ENCODE data around the gene NUDC. TPM values are rescaled to one million over a fixed set of nuclear protein-coding genes. Genes with fewer than 3 reads are reported as not detected.

The NUDC gene
- polyA plus RNA-seq, 1 of the 3 experiments (the other 2 are of a cell fraction): 153 TPM

DNA sequence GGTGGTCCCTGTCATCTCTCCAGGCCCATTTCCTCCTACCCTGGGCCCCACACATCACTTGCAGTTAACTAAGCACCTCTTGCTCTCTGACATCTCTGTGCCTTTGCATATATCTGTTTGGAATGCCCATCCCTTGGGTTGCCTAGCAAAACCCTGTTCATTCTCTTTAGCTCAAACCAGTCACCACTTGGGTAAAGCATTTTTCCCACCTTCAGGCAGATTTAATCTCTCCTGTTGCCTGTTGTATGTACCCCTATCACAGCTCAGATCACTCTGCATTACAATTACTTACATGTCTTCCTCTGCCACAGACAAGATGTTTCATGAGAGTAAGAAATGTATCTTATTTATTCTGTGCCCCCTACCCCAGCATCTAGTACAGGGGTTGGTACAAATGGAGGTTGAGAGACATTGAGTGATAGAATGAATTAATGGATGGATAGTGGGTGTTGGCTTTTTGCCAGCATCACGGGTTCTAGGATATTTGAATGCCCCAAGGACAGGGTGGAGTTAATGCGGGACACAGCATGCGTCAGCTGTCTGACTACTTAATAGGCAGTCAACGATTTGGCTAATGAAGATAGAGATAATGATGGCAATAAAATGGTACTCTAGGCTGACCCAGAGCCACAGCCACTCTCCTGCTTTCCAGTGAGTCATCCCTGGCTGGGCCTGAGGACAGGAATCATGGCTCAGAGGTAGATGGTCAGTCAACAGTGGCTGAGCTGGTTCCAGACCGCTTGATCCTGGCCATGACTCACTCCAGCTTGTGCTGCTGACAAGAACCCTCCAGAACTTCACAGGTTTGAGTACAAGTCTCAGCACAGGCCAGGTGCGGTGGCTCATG, 14.2 kb upstream of the NUDC start:
- no peak overlapping the region for H3K4me3 ChIP-seq (ENCODE audit: low read depth in 2 of 2, low read length in 1 of 2)
- no peak overlapping the region for H3K9ac ChIP-seq
- 24% methylated on average over 5 of the region's 6 CpGs for WGBS (ENCODE audit: low lambda C conversion rate)
- no peaks in the 10 kb centered on the region for H3F3A ChIP-seq (replicated peaks; ENCODE audit: insufficient read depth)
- H3K79me2 ChIP-seq (ENCODE audit: insufficient read depth): no peaks in the 10 kb centered on the region
- TF ChIP-seq TCF12 (IDR thresholded peaks at IDR 0.05) (no peak), EZH2phosphoT487 (IDR thresholded peaks at IDR 0.05; ENCODE audit: borderline replicate concordance, low read depth) (no peak), NFIC (IDR thresholded peaks at IDR 0.05; ENCODE audit: borderline replicate concordance) (peak; percentile 56), RXRA (IDR thresholded peaks at IDR 0.05; ENCODE audit: borderline replicate concordance, low read depth) (no peak), FOSL2 (IDR thresholded peaks at IDR 0.05; ENCODE audit: borderline replicate concordance, low read depth) (peak; percentile 55; the same call in 1 of the 2 replicates), RAD21 (IDR thresholded peaks at IDR 0.05; ENCODE audit: low read length) (no peak)
- TF ChIP-seq, protein P1, sequence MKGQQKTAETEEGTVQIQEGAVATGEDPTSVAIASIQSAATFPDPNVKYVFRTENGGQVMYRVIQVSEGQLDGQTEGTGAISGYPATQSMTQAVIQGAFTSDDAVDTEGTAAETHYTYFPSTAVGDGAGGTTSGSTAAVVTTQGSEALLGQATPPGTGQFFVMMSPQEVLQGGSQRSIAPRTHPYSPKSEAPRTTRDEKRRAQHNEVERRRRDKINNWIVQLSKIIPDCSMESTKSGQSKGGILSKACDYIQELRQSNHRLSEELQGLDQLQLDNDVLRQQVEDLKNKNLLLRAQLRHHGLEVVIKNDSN (IDR thresholded peaks at IDR 0.05; ENCODE audit: borderline replicate concordance, low read depth): no peak
- TF ChIP-seq, protein P2, sequence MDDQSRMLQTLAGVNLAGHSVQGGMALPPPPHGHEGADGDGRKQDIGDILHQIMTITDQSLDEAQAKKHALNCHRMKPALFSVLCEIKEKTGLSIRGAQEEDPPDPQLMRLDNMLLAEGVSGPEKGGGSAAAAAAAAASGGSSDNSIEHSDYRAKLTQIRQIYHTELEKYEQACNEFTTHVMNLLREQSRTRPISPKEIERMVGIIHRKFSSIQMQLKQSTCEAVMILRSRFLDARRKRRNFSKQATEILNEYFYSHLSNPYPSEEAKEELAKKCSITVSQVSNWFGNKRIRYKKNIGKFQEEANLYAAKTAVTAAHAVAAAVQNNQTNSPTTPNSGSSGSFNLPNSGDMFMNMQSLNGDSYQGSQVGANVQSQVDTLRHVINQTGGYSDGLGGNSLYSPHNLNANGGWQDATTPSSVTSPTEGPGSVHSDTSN (IDR thresholded peaks at IDR 0.05): no peak
- H2AFZ ChIP-seq (ENCODE audit: low read depth): no peak overlapping the region
- H3K4me1 ChIP-seq (ENCODE audit: control insufficient read depth in 1 of 2, insufficient read depth in 2 of 2, low read depth in 1 of 2, low read length in 1 of 2): no peaks in the 10 kb centered on the region
- no peak for DNase-seq
- no peak overlapping the region for H3K4me2 ChIP-seq
- H3K36me3 ChIP-seq (replicated peaks in 1 of 2; ENCODE audit: control insufficient read depth in 1 of 2, insufficient read depth in 2 of 2, low read length in 1 of 2): no peaks in the 10 kb centered on the region
- CTCF ChIA-PET: interaction anchor here (0.9 kb wide), 1 partner anchor 20 kb away, joined by 3 read pairs; no protein-coding TSS in a partner anchor
- no peaks in the 10 kb centered on the region for H4K20me1 ChIP-seq (ENCODE audit: insufficient read depth)
- POLR2A ChIA-PET: interaction anchor here (0.5 kb wide), 1 partner anchor 78 kb away, joined by 3 read pairs; no protein-coding TSS in a partner anchor
- no peaks in the 10 kb centered on the region for H3K27me3 ChIP-seq (ENCODE audit: insufficient read depth)
- H3K27ac ChIP-seq (ENCODE audit: low read depth in 2 of 2, low read length in 1 of 2): no peak overlapping the region
- no peaks in the 10 kb centered on the region for H3K9me3 ChIP-seq
- H3K9me2 ChIP-seq: no peaks in the 10 kb centered on the region

DNA sequence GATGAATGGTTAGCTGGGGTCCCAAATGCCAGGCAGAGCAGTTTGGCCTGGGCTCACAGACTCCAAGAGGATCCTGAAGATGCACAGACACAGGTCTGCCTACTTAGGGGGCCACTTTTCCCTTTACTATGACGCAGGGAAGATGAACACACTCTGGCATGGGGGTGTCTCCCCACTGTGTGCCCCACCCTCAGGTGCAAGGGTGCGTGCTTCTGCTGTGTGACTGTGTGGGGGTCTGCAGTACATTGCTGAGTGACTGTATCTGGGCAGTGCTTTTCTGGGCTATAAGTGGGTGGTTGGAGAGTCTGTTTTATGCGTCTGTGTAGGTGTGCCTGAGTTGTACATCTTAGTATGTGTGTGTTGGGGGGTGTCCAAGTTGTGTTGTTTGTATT, 11.6 kb upstream of the NUDC start:
- no peaks in the 10 kb centered on the region; the same call in 1 of the 2 replicates for H3K27me3 ChIP-seq (ENCODE audit: insufficient read depth)
- DNase-seq: no peak
- H4K20me1 ChIP-seq (ENCODE audit: insufficient read depth): no peaks in the 10 kb centered on the region
- H3K79me2 ChIP-seq (ENCODE audit: insufficient read depth): no peaks in the 10 kb centered on the region
- POLR2A ChIA-PET: no interaction called here
- H3K36me3 ChIP-seq (replicated peaks in 1 of 2; ENCODE audit: control insufficient read depth in 1 of 2, insufficient read depth in 2 of 2, low read length in 1 of 2): no peaks in the 10 kb centered on the region
- H3K4me2 ChIP-seq: no peak overlapping the region
- H3F3A ChIP-seq (replicated peaks; ENCODE audit: insufficient read depth): no peaks in the 10 kb centered on the region
- no peak overlapping the region for H2AFZ ChIP-seq (ENCODE audit: low read depth)
- H3K4me1 ChIP-seq (ENCODE audit: control insufficient read depth in 1 of 2, insufficient read depth in 2 of 2, low read depth in 1 of 2, low read length in 1 of 2): peaks cover 0 to 8% of the 10 kb centered on the region in 2 experiments; a peak in 1 of 4 replicates
- no peak overlapping the region for H3K9ac ChIP-seq
- no peak overlapping the region for H3K4me3 ChIP-seq (ENCODE audit: low read depth in 2 of 2, low read length in 1 of 2)
- no peaks in the 10 kb centered on the region for H3K9me3 ChIP-seq
- CTCF ChIA-PET: no interaction called here
- H3K9me2 ChIP-seq: no peaks in the 10 kb centered on the region
- TF ChIP-seq GABPA (IDR thresholded peaks at IDR 0.05; ENCODE audit: low read depth): no peak
- WGBS (ENCODE audit: low lambda C conversion rate): 68% methylated on average over 3 of the region's 3 CpGs
- no peak overlapping the region for H3K27ac ChIP-seq (ENCODE audit: low read depth in 2 of 2, low read length in 1 of 2)

Data from SK-N-SH (cell line).